DND-41 (cell line): ENCODE results near the gene CTNNBL1.

Experiments used
- ATAC-seq: fragments of 200-7000 bp; cut with Tn5 transposase; 3 replicates; pipeline ENCODE4 v1.9.1; 2021; ENCODE audit warnings: low read depth; ENCODE audit not compliant: insufficient read depth
- DNase-seq: peaks from one replicate; pipeline ENCODE4 v3.0.0-alpha.2; 2020
- H2AFZ ChIP-seq: 2 replicates; pipeline ENCODE4 v1.6.0; 2012; ENCODE audit warnings: low read depth, low read length
- H3K27ac ChIP-seq: 2 replicates; pipeline ENCODE4 v1.5.1; 2012; ENCODE audit warnings: low read length, inconsistent platforms
- H3K27me3 ChIP-seq: fragments of 200-600 bp; sonication (generic); 2 replicates; pipeline ENCODE4 v1.6.0; 2012; ENCODE audit warnings: low read length, mild to moderate bottlenecking, inconsistent platforms; ENCODE audit not compliant: insufficient read depth, poor library complexity
- H3K36me3 ChIP-seq: 2 replicates; pipeline ENCODE4 v1.5.1; 2012; ENCODE audit warnings: low read length, inconsistent platforms; ENCODE audit not compliant: insufficient read depth
- H3K4me1 ChIP-seq: 2 replicates; pipeline ENCODE4 v1.5.1; 2012; ENCODE audit warnings: mild to moderate bottlenecking, low read length; ENCODE audit not compliant: insufficient read depth
- H3K4me2 ChIP-seq: 2 replicates; pipeline ENCODE4 v1.6.0; 2012; ENCODE audit warnings: mild to moderate bottlenecking, moderate library complexity, low read length, inconsistent platforms; ENCODE audit not compliant: insufficient read depth
- H3K4me3 ChIP-seq, 2 experiments: fragments of 200-600 bp in 1 of 2; shearing (Covaris generic) in 1 of 2; 2 replicates each; pipeline ENCODE4 v1.5.1; 2012 to 2016; ENCODE audit warnings: inconsistent platforms in 2 of 2, low read length in 2 of 2, mild to moderate bottlenecking in 2 of 2, low read depth in 1 of 2, moderate library complexity in 1 of 2
- H3K79me2 ChIP-seq: 2 replicates; pipeline ENCODE4 v1.6.0; 2012; ENCODE audit warnings: low read length, inconsistent platforms; ENCODE audit not compliant: insufficient read depth
- H3K9ac ChIP-seq: 2 replicates; pipeline ENCODE4 v1.6.0; 2012; ENCODE audit warnings: low read depth, mild to moderate bottlenecking, inconsistent platforms, low read length, moderate library complexity
- H3K9me3 ChIP-seq: 2 replicates; pipeline ENCODE4 v1.5.1; 2012; ENCODE audit warnings: low read length, moderate library complexity, mild to moderate bottlenecking, inconsistent platforms; ENCODE audit not compliant: insufficient read depth, severe bottlenecking
- H4K20me1 ChIP-seq: 2 replicates; pipeline ENCODE4 v1.6.0; 2012; ENCODE audit warnings: low read length; ENCODE audit not compliant: insufficient read depth
- CTCF ChIP-seq: IDR thresholded peaks from 2 replicates; pipeline ENCODE4 v1.5.1; 2012; ENCODE audit warnings: borderline replicate concordance, low read length, moderate library complexity, mild to moderate bottlenecking; ENCODE audit not compliant: poor library complexity, severe bottlenecking; ENCODE audit errors: extremely low read depth
- EZH2 ChIP-seq: IDR thresholded peaks from 3 replicates; pipeline ENCODE4 v1.6.1; 2012; ENCODE audit warnings: borderline replicate concordance, low read depth, mild to moderate bottlenecking, moderate library complexity, low read length, inconsistent platforms; ENCODE audit not compliant: severe bottlenecking

The CTNNBL1 gene

GRCh38 chr20:37890108-37890507 is 196.3 kb downstream of the CTNNBL1 start:
- no peak for ATAC-seq
- Histone ChIP-seq H3K79me2 (no peaks in the 10 kb centered on the region), H3K27me3 (no peaks in the 10 kb centered on the region), H3K9me3 (no peaks in the 10 kb centered on the region), H3K9ac (no peak overlapping the region), H3K4me3 (no peak overlapping the region), H4K20me1 (peaks cover 9% of the 10 kb centered on the region; the same call in 1 of the 2 replicates), H3K4me1 (no peaks in the 10 kb centered on the region), H2AFZ (no peak overlapping the region), H3K36me3 (no peaks in the 10 kb centered on the region), H3K4me2 (no peak overlapping the region), H3K27ac (no peak overlapping the region)
- no peak for DNase-seq
- no peak for TF ChIP-seq EZH2
- TF ChIP-seq CTCF = no peak

GRCh38 chr20:37890643-37891042 is 196.8 kb downstream of the CTNNBL1 start:
- Histone ChIP-seq H3K9ac (no peak overlapping the region), H3K27ac (no peak overlapping the region), H3K4me2 (no peak overlapping the region), H3K4me3 (no peak overlapping the region), H3K36me3 (no peaks in the 10 kb centered on the region), H3K9me3 (no peaks in the 10 kb centered on the region), H4K20me1 (peaks cover 9% of the 10 kb centered on the region; the same call in 1 of the 2 replicates), H3K79me2 (no peaks in the 10 kb centered on the region), H3K4me1 (no peaks in the 10 kb centered on the region), H3K27me3 (no peaks in the 10 kb centered on the region), H2AFZ (no peak overlapping the region)
- TF ChIP-seq CTCF = no peak
- TF ChIP-seq EZH2 = no peak
- DNase-seq (no peak), ATAC-seq (no peak)

GRCh38 chr20:37892001-37892400 is 198.2 kb downstream of the CTNNBL1 start:
- Histone ChIP-seq H3K9me3 (no peaks in the 10 kb centered on the region), H2AFZ (no peak overlapping the region), H3K79me2 (no peaks in the 10 kb centered on the region), H3K9ac (no peak overlapping the region), H3K36me3 (no peaks in the 10 kb centered on the region), H3K4me1 (no peaks in the 10 kb centered on the region), H3K4me3 (no peak overlapping the region), H3K27ac (no peak overlapping the region), H3K27me3 (no peaks in the 10 kb centered on the region), H3K4me2 (no peak overlapping the region), H4K20me1 (peaks cover 8% of the 10 kb centered on the region; the same call in 1 of the 2 replicates)
- ATAC-seq (no peak), DNase-seq (no peak)
- TF ChIP-seq CTCF (no peak), EZH2 (no peak)
